HPDE6-E6E7 (cell line): Measurements from ENCODE around the gene GSC2.

ENCODE experiments used
- DNase-seq: peaks from one replicate; pipeline ENCODE4 v3.0.0; 2011; ENCODE audit warnings: missing footprints; ENCODE audit errors: extremely low spot score

Gene GSC2

DNA sequence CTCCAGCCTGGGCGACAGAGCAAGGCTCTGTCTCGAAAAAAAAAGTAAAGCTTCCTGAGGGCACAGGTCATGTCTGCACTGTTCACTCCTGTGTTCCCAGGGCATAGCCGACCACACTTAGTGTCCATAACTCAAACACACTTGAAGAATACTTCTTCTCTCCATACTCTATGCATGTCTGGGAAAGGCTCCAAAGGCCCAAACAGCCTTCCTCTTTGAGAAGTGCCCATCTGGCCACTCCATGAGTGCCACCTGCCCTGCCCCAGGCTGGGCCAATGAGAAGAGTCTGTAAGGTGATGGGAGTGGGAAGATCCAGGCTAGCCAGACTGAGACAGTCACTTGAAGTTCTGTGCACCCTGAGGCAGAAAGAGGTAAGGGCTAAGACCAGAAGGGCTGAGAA is 52.6 kb downstream of the GSC2 start:
- no peak for DNase-seq
